ENCODE data around the gene ZDHHC17.
"Not testable (repeated sequence)": the region's sequence is repeated elsewhere in the genome, so short reads cannot be mapped to it uniquely, and the experiment has no call there.

The ZDHHC17 gene

GRCh38 chr12:76765598-76765997 is 1.7 kb downstream of the ZDHHC17 start:
- DNase-seq (ENCODE audit: low spot score): no peak

GRCh38 chr12:76766161-76766560 is 2.2 kb downstream of the ZDHHC17 start:
- no peak for DNase-seq (ENCODE audit: low spot score)

GRCh38 chr12:76768576-76768975 is 4.7 kb downstream of the ZDHHC17 start:
- no peak for DNase-seq (ENCODE audit: low spot score)

DNA sequence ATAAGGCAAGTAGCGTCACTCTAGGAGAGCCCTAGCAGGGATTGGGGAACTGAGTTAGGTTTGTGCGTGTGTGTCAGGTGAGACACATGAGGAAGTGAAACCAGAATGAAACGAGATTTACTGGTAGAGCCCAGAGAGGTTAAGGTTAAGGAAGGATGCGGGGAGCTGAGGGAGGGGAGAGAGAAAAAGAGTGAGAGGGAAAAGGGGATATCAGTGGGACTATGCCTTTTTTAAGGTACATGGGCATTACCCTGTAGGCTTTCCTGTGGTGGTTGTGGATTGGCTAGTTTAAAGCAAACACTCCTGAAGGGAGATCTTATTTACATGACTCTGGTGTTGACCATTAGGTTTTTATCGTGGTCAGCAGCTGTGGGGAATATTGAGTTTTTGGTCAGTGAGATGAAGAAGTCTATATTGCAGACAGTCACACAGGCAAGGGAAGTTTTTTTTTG is 13.9 kb downstream of the ZDHHC17 start:
- DNase-seq (ENCODE audit: low spot score): no peak

DNA sequence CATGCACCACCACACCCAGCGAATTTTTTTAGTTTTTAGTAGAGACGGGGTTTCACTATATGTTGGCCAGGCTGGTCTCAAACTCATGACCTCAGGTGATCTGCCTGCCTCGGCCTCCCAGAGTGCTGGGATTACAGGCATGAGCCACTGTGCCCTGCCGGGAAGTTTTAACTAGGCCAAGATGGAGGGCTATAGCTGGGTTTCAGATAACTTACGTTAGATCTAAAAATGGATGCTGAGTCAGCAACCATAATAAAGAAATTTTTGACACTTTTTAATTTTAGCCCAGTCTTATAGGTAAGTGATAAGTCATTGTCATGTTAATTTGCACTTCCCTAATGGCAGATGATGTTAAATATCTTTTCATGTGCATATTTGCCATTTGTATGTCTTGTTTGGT is 14.4 kb downstream of the ZDHHC17 start:
- DNase-seq (ENCODE audit: low spot score): no peak

GRCh38 chr12:76779310-76779709 is 15.4 kb downstream of the ZDHHC17 start:
- DNase-seq (ENCODE audit: low spot score): not testable (repeated sequence)

GRCh38 chr12:76781321-76781720 is 17.4 kb downstream of the ZDHHC17 start:
- no peak for DNase-seq (ENCODE audit: low spot score)

DNA sequence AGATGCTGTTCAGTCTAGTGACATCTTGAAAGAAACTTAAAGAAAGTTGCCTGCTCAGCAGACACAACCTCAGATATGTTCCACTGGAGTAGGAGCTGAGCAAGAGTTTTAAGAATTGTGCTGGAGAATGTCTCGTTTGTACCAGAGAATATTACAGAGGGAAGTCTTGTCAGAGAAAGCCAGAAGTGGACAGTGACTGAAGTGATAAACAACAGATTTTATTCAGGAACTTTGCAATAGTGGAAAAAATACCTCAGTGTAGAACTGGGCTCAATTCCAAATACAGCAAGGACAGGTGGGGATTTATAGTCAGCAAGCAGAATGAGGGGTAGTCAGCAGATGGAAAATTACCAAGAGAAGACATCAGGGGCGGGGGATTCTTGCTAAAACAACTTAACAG is 18.6 kb downstream of the ZDHHC17 start:
- DNase-seq (ENCODE audit: low spot score): no peak

DNA sequence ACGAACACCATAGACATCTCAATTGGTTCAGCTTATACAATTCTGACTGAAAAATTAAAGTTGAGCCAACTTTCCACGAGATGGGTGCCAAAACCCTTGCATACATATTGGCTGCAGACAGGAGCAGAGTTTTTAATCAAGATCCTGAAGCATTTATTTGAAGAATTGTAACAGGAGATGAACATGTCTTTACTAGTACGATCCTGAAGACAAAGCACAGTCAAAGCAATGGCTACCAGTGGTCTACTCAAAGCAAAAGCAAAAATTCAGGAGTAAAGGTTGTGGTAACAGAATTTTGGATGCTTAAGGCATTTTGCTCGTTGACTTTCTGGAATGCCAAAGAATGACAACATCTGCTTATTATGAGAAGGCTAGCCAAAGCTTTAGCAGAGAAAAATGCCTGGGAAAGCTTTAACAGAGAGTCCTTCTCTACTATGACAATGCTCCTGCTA is 20.7 kb downstream of the ZDHHC17 start:
- no peak for DNase-seq (ENCODE audit: low spot score)

GRCh38 chr12:76785407-76785806 is 21.5 kb downstream of the ZDHHC17 start:
- no peak for DNase-seq (ENCODE audit: low spot score)

GRCh38 chr12:76786986-76787385 is 23.1 kb downstream of the ZDHHC17 start:
- DNase-seq (ENCODE audit: low spot score): no peak

GRCh38 chr12:76787689-76788088 is 23.8 kb downstream of the ZDHHC17 start:
- no peak for DNase-seq (ENCODE audit: low spot score)

DNA sequence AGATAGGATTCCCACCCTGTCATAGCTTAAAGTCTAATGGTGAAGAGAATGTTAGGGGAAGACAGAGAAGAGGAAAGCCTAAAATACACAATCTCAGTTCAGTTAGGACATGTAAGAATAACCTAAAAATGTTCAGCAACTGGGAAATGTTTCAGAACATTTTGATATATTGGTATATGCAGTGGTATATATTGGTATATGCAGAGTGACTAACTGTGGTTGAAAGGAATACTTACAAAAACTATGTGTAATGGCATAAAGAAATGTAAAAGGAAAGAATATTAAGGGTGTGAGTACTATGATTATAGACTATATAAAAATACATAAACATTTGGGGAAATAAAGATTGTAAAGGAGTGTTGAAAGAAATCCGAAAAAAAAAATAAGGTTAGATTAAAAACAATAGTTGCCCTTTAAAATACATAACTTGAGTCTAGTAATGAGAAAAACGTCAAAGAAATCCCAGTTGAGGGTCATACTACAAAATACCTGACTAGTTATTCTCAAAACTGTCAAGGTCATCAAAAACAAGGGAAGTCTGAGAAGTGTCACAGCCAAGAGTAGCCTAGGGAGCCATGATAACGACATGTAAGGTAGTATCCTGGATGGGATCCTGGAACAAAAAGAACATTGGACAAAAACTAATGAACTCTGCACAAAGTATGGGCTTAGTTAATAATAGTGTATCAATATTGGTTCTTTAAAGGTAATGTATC is 25.6 kb downstream of the ZDHHC17 start:
- DNase-seq (ENCODE audit: low spot score): no peak

- peak; percentile 22 for DNase-seq (ENCODE audit: low spot score)
These were observed 26.9 kb downstream of the ZDHHC17 start for GRCh38 chr12:76790564-76791552.

GRCh38 chr12:76792828-76793227 is 28.9 kb downstream of the ZDHHC17 start:
- DNase-seq (ENCODE audit: low spot score): no peak

DNA sequence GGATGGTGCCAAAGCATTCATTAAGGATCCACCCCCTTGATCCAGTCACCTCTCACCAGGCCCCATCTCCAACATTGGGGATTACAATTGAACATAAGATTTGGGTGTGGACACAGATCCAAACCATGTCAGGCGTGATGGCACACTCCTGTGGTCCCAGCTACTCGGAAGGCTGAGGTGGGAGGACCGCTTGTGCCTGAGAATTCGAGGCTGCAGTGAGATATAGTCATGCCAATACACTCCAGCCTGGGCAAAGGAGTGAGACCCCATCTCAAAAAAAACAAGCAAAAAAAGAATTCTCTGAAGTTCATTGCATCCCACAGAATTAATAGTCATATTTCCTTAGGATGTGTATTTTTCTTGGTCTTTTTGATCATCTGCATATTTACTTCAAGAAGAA is 34.9 kb downstream of the ZDHHC17 start:
- DNase-seq (ENCODE audit: low spot score): no peak

DNA sequence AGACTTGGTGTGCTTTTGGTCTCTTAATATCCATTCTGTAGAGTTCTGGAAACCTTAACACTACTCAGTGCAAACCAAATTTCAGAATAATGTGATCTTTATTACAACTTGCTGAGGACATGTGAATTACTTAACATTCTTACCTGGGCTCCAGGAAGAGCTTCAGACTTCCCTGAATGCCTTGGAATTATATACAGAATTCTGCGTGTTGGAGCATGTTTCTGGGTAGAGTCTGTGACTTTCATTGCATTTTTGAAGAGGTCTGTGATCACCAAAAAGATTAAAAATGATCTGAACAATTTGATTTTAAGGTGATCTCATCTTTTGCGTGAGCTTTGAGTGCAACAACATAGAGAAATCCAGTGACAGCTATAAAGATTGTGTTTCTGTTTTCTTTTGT is 35.4 kb downstream of the ZDHHC17 start:
- DNase-seq (ENCODE audit: low spot score): no peak

GRCh38 chr12:76802060-76802459 is 38.1 kb downstream of the ZDHHC17 start:
- no peak for DNase-seq (ENCODE audit: low spot score)

DNA sequence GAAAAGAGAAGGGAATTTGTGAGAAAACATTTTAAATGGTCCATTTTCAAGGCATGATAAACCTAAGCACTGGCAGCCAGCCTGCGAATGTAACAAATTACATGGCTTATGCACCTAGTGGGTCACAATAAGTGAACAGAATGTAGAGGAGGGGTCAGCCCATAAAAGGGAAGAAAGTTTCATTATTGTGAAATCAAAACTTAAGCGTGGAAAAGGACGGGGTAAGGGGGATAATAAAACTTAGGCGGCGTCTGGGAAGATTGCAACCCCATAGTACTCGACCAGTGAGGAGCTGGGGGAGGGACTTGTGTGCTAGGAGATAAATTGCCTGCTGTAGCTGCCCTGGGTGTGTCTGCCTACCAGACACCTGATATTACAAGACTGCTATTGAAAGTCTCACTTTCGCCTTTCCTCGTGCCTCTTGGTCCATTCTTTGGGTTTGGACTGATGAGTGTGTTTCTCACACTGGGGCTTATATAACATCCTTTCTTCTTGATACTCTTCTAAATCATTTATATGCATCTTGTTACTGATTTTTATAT is 40.6 kb downstream of the ZDHHC17 start:
- DNase-seq (ENCODE audit: low spot score): no peak

- no peak for DNase-seq (ENCODE audit: low spot score)
These were observed 46.9 kb downstream of the ZDHHC17 start for GRCh38 chr12:76810671-76811419.

GRCh38 chr12:76811976-76812375 is 48.1 kb downstream of the ZDHHC17 start:
- no peak for DNase-seq (ENCODE audit: low spot score)

- no peak for DNase-seq (ENCODE audit: low spot score)
These were observed 49.4 kb downstream of the ZDHHC17 start for GRCh38 chr12:76813265-76813664.

Measured in SK-N-DZ (cell line).